Fibroblast of peridontal ligament (primary cell): ENCODE data around the gene NCDN.
"Not testable (repeated sequence)": the region's sequence is repeated elsewhere in the genome, so short reads cannot be mapped to it uniquely, and the experiment has no call there.

ENCODE experiments used
- DNase-seq: peaks from one replicate; pipeline ENCODE4 v3.0.0-alpha.2; 2010; ENCODE audit errors: extremely low read depth

Gene NCDN

DNA sequence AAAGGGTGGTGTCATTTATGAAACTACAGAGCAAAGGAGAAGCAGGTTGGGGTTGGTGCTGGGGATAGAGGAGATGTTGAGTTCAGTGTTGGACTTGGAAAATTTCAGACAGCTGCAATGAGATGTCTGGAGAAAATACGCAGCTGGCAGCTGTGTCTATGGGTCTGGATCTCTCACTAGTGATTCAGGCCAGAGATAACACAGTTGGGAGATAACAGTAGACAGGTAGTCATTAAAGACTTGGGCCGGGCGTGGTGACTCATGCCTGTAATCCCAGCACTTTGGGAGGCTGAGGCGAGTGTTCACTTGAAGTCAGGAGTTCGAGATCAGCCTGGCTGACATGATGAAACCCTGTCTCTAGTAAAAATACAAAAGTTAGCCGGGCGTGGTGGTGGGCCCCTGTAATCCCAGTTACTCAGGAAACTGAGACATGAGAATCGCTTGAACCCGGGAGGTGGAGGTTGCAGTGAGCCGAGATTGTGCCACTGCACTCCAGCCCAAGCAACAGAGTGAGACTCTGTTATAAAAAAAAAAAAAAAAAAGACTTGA is 13.1 kb downstream of the NCDN start:
- no peak for DNase-seq

DNA sequence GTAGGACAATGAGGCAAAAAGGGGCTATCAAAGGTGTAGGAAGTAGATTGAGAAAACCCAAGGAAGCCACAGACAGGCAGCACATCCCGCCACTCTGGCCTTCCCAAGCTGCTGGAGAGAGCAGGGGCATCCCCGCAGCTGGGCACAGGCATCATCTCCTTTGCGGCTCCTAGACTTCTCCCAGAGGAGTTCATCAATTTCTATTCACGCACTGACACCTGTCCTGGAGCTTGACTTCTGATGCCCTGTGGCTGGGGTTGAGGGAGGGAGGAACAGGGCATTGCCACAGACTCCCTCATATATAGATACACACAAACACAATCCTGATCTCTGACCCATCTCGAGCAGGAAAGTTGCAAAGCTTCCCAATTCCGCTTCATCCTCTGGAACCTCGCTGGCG is 13.7 kb downstream of the NCDN start:
- DNase-seq = no peak

DNA sequence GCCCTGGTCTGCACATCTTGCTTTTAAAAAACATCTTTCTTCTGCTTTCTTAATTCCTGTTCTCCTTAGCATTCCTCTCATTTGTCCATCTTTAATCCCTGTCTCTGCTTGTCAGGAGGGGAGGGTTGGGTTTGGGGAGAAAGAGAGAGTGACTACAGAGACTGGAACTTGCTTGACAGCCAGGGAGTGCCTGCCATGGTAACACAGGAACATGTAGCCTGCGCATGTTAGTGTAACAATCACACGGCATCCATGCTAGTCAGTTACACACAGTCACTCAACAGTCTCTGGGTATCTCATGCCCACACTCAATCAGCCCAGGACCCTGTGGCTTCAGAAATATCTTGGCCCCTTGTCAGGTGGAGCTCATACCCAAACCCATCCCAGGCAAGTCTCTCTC is 14.7 kb downstream of the NCDN start:
- peak; percentile 10 for DNase-seq

DNA sequence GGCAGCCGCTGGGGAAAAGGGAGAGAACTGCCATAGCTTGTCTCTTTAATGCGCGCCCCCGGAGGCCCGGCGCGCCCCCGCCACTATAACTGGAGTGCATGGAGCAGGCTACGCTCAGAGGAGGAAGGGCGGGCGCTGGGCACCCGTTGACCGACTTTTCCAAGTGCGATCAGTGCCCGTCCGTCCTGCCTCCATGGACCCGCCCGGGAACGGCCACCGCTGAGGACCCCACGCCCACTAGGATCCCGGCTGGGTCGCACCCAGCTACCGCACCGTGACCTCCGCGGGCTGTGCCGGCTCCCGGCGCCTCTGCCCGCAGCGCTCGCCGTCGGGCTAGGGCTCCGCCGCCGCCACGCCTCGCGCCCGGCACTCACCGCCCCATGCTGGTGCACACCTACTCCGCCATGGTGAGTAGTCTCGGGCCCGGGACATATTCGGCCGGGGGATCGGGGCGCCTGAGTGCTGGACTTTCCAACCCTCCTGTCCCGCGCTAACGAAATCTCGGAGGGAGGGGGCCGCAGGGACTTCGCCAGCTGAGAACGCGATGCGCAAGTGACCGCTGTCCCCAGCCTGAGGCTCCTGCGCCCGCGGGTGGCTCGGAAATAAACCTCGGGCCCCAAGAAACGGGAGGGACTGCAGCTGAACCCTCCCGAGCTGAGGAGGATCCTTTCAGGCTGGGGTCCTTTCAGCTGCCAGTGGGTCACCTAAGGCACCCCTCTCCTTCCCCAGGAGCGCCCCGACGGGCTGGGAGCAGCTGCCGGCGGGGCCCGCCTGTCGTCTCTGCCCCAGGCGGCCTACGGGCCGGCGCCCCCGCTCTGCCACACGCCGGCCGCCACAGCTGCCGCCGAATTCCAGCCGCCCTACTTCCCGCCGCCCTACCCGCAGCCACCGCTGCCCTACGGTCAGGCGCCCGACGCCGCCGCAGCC is 15.9 kb downstream of the NCDN start, which contains the start of gene TFAP2E:
Gene TFAP2E (plus strand): TSS at position 117 of the 927 bp plus-strand sequence. CDS start 264 bp downstream, at position 381.
- peak; percentile 45 for DNase-seq

DNA sequence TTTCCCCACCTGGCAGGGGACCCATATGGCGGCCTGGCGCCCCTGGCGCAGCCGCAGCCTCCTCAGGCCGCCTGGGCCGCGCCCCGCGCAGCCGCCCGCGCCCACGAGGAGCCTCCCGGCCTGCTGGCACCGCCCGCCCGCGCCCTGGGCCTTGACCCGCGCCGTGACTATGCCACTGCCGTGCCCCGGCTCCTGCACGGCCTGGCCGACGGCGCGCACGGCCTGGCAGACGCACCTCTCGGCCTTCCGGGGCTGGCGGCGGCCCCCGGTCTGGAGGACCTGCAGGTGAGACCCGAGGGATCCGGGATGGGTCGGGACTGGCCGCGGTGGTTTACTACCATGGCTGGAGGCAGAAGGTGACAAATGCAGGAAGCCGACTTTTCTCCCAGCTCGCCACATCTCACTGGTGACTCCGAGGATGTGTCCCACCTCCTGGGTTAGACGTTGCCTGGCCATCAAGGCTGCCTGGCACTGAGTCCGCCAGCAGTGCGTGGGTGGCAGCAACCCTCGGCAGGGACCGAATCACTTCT is 16.6 kb downstream of the NCDN start:
- no peak for DNase-seq

DNA sequence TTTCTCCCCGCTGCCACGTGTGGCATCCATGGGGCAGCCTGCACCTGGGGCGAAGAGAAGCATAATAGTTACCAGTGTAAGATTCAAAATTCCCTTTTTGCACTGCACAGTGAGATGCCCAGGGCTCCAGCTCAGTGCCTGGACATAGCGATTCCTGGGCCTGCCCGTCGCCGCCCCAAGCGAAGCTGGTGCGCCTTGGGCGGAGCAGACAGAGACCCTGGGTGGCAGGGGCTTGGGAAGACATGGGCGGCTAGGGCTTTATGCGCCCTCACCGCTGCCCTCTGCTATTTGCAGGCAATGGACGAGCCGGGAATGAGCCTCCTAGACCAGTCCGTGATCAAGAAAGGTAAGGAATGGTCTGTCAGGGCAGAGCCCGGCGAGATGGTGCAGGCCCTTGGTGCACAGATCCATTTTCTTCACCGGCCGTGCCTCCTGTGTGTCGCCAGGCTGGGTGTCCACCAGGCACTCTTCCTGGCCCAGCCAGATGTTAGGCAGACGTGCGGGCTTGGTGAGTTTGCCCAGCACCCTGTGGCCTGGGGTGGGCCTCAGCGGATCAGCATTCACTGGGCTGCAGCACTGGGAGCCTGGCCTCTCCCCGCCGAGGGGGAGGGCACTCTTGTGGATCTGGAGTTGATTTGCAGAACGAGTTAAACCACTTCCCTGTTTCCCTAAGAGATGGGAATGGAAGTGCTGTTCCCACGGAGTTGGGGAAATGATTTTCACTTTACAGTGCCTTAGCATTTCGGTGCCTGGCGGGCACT is 17.2 kb downstream of the NCDN start:
- peak; percentile 33 for DNase-seq

DNA sequence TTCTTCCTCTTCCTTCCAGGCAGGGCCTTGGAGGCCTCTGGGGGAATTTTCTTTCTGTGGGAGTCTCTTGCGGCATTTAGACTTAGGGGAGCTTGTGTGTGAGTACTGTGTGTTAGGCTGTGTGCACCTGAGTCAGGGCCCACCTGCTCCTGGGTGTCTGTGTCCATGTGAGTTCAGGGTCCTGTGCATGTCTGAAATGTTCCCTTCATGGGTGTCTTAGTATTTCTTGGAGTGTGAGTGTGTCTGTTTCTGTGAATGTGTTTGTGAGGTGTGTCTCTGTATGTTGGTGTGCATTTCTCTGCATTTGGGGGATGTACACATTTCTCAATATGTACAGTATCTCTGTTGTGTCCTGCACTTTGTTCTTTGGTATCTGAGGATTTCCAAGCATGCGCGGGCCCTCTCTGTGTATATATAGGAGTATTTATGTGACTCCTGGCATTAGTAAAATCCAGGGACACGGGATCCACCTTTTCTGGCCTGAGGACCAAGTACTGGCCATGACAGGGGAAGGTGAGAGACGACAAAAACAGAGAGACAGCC is 17.9 kb downstream of the NCDN start:
- no peak for DNase-seq

DNA sequence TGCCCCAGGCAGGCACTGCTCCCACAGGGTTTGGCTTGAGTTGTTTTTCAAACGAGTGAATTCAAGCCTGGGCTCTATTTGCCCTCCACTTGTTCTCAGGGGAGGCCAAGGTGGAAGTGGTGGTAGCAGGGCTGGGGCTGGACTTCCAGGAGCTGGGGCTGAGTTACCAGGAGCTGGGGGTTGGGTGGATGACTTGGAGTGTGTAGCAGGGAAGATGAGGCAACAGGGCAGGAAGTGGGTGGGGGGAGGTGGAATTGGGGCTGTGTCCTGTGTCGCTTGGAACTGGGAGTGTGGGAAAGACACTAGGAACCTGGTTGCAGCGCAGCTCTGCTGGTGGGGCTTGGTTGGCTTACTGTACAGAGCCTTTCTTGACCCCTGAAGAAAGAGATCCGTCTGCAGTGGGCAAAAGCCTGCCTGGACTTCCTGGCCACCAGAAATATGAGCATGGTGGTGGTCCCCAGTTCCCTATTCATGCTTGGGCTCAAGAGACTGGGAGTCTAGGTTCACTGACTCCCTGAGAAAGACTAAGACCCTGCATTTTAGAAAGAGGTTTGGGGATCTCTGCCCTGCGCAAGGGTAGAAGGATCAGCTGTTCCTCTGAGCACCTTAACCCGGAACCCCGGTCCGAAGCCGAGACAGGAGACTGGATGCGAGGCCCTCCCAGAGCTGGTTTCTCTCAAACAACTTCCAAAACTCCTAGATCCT is 18.6 kb downstream of the NCDN start:
- no peak for DNase-seq

DNA sequence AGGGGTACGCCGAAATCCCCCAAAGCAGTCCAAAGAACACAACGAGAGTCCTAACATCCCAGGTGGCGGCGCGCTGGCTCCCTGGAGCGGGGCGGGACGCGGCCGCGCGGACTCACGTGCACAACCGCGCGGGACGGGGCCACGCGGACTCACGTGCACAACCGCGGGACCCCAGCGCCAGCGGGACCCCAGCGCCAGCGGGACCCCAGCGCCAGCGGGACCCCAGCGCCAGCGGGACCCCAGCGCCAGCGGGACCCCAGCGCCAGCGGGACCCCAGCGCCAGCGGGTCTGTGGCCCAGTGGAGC is 19.1 kb downstream of the NCDN start:
- not testable (repeated sequence) for DNase-seq

DNA sequence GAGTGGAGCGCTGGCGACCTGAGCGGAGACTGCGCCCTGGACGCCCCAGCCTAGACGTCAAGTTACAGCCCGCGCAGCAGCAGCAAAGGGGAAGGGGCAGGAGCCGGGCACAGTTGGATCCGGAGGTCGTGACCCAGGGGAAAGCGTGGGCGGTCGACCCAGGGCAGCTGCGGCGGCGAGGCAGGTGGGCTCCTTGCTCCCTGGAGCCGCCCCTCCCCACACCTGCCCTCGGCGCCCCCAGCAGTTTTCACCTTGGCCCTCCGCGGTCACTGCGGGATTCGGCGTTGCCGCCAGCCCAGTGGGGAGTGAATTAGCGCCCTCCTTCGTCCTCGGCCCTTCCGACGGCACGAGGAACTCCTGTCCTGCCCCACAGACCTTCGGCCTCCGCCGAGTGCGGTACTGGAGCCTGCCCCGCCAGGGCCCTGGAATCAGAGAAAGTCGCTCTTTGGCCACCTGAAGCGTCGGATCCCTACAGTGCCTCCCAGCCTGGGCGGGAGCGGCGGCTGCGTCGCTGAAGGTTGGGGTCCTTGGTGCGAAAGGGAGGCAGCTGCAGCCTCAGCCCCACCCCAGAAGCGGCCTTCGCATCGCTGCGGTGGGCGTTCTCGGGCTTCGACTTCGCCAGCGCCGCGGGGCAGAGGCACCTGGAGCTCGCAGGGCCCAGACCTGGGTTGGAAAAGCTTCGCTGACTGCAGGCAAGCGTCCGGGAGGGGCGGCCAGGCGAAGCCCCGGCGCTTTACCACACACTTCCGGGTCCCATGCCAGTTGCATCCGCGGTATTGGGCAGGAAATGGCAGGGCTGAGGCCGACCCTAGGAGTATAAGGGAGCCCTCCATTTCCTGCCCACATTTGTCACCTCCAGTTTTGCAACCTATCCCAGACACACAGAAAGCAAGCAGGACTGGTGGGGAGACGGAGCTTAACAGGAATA is 19.7 kb downstream of the NCDN start:
- no peak for DNase-seq

DNA sequence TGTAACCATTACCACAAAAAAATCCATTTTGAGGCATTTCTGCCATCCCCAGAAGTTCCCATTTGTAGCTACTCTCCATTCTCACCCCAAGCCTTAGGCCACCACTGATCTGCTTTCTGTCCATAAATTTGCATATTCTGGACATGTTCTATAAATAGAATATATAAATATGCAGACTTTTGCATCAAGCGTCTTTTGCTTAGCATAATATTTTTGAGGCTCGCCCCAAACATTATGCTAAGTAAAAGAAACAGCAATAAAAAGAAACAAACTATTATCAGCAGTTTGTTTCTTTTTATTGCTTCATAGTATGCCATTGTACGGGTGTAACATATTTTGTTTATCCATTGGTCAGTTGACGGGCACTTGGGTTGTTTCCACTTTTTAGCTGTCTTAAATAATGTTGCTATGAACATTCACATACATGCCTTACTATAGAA is 23.4 kb downstream of the NCDN start:
- no peak for DNase-seq

DNA sequence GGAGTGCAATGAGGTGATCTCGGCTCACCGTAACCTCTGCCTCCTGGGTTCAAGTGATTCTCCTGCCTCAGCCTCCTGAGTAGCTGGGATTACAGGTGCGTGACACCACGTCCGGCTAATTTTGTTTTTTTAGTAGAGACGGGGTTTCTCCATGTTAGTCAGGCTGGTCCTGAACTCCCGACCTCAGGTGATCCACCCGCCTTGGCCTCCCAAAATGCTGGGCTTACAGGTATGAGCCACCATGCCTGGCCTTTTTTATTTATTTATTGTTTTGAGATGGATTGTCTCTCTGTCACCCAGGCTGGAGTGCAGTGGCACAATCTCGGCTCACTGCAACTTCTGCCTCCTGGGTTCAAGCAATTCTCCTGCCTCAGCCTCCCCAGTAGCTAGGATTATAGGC is 24.0 kb downstream of the NCDN start:
- not testable (repeated sequence) for DNase-seq

DNA sequence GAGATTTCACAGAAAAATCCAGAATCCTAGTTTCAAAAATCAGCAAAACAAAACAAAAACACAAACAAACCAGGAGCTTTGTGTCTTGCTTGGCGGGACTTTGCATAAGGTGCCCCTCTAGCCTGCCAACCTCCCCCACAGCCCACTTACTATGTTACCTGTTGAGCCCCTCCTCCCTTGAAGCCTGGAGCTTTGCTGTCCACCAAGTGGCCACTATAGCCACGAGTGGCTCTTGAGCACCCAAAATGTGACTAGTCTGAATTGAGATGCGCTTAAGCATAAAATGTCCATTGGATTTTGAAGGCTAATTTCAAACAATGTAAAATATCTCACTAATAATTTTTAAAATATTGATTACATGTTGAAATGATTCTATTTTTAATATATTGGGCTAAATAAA is 27.7 kb downstream of the NCDN start:
- DNase-seq = no peak

DNA sequence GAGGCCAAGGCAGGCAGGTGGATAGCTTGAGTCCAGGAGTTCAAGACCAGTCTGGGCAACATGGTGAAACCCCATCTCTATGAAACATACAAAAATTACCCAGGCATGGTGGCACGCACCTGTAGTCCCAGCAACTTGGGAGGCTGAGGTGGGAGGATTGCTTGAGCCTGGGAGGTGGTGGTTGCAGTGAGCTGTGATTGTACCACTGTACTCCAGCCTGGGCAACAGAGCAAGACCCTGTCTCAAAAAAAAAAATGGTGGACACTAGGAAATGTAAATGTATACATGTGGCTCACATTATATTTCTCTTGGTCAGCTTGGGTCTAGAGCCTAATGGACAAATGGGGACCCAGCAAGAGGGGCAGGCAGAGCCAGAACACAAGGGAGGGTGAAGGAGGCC is 28.2 kb downstream of the NCDN start:
- DNase-seq = not testable (repeated sequence)

DNA sequence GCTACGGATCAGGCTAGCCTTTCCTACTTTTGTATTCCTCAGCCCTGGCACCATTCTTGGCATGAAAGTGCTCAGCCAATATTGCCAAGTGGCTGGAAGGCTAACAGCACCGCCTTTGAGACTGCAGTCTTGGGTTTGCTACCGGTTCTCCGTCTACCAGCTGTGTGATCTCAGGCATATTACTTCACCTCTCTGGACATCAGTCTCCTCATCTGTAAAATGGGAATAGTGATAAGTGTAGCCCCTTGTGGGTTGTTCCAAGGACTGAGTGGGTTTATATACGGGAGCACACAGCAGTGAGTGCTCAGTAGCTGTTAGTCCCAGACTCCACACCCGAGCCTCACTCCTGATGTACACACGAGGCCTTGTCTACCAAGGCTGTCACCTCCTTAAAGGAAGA is 29.2 kb downstream of the NCDN start:
- no peak for DNase-seq

DNA sequence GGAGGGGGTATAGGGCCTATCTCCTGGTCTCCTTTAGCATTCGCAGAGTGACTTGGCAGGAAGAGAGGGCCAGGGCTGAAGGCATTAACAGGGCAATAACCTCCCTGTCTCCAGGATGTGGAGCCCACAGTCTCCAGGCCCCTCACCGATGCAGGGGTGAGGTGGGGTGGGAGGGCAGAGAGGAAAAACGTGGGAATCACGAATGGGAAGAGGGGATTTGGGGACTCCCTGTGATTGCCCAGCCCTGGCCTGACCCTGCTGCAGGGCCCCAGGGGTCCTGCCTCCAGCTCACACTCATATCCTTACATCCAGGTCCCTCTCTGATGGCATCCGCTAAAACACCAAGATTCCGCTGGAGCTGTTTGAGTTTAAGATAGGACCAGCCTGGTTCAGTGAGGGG is 30.1 kb downstream of the NCDN start:
- DNase-seq = no peak

DNA sequence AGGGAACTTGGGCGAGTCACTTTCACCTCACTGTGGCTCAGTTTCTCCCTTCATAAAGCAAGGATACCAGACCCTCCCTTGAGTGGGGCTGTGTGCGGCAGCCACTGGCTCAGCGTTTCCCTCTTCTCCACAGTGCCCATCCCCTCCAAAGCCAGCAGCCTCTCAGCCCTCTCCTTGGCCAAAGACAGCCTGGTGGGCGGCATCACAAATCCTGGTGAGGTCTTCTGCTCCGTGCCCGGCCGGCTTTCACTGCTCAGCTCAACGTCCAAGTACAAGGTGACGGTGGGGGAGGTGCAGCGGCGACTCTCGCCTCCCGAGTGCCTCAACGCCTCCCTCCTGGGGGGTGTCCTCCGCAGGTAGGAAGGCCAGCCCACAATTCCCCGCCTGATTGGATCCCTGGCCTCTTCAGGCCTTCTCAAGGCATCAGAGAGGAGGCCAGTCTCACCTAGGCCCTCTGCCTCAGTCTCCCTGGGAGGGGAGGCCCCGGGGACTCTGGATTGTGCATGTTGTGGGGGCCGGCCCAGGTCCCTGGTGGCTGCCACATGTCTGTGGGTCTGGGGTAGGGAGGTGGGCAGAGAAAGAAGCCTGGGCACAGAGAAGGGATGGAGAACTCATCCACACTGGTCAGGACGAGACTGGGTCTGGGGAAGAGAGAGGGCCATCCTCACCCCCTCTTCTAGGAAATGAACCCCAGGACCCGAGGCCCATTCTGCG is 30.8 kb downstream of the NCDN start:
- DNase-seq = no peak

DNA sequence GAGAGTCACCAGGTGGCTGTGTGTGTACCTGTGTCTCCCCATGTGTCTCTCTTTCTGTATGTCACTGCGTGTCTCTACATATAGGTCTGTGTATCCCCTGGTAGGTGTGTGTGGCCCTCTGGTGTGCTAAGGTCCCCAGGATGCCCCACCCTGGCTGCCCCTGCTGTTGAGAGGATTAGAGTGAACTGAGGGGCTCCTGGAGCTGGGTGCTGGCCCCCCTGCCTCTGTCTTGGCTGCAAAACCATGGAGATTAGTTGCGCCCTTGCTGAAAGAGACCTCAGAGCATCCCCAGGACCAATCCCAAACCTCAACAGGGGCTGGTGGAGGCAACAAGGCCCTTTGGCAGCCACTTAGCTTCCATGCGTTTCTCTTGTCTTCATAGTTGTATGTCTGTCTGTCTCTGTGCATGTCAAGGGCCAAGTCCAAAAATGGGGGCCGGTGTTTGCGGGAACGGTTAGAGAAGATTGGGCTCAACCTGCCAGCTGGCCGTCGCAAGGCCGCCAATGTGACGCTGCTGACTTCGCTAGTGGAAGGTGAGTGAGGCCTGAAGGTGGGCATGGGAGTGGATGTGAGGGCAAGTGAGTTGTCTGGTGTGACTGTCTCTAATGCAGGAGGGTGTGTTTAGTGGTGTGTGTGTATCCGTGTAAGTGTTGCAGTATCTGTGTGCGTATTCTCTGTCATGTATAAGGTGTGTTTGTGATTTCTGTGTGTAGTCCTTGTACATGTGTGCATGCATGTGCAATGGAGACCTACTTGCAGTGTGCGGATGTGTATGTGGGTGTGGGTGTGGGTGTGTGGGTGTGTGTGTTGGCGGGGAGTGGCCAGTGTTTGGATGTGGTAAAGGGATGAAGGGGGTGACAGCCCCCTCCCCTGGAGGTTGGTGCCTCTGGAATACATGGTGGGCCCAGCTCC is 32.2 kb downstream of the NCDN start:
- DNase-seq = no peak
